ENCODE results near the gene GPR65.

DNA sequence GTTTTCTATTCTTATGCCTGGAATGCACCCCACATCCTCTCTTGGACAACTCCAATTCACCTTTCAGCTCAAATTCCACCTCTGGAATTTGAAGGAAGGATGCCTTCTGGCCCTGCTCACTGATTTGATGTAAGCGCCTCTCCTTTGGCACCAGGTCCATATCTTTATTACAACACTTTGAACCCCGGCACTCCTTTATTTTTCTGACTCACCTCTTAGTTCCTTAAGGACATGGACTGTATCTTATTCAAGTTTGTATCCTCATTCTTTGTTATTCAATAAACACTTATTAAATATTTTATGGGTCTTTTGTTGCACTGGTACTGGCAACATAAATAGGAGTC, 15.0 kb upstream of the GPR65 start:
- TF ChIP-seq, protein P1, sequence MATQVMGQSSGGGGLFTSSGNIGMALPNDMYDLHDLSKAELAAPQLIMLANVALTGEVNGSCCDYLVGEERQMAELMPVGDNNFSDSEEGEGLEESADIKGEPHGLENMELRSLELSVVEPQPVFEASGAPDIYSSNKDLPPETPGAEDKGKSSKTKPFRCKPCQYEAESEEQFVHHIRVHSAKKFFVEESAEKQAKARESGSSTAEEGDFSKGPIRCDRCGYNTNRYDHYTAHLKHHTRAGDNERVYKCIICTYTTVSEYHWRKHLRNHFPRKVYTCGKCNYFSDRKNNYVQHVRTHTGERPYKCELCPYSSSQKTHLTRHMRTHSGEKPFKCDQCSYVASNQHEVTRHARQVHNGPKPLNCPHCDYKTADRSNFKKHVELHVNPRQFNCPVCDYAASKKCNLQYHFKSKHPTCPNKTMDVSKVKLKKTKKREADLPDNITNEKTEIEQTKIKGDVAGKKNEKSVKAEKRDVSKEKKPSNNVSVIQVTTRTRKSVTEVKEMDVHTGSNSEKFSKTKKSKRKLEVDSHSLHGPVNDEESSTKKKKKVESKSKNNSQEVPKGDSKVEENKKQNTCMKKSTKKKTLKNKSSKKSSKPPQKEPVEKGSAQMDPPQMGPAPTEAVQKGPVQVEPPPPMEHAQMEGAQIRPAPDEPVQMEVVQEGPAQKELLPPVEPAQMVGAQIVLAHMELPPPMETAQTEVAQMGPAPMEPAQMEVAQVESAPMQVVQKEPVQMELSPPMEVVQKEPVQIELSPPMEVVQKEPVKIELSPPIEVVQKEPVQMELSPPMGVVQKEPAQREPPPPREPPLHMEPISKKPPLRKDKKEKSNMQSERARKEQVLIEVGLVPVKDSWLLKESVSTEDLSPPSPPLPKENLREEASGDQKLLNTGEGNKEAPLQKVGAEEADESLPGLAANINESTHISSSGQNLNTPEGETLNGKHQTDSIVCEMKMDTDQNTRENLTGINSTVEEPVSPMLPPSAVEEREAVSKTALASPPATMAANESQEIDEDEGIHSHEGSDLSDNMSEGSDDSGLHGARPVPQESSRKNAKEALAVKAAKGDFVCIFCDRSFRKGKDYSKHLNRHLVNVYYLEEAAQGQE (IDR thresholded peaks at IDR 0.05; ENCODE audit: low read depth): no peak
- TF ChIP-seq NFIC (IDR thresholded peaks at IDR 0.05): no peak
- TF ChIP-seq TCF12 (IDR thresholded peaks at IDR 0.05; ENCODE audit: low read depth): no peak
